NCI-H446 (cell line): Measurements from ENCODE around the gene PRPF18.

ENCODE experiments used
- DNase-seq, 2 experiments: peaks; one replicate each; lab custom pipeline; 2025; lab: John Stamatoyannopoulos, UW

PRPF18 gene

DNA sequence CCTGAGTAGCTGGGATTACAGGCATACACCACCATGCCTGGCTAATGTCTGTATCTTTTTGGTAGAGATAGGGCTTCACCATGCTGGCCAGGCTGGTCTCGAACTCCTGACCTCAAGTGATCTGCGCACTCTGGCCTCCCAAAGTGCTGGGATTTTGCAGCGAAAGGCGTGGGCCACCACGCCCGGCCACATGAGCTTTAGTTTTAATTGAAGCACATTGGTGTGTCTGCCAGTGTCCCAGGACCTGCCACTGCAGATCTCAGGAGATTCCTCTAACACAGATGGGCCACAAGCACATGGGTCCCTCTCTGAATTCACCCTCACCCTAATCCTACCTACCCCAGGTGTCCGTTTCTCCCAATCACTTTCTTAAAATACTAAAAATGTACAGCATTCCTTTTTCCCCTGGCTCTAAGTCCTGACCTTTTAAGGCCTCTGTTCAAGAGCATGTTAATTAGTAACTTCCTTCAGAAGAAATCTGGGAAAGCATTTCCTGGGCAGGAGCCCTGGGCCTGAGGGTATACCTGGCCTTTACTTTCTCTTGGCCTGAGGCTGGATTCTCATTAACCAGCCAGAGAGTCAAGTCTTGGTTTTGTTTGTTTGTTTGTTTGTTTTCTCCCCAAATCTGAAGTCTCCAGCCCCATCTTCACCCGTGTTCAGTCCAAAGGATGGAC is 82.6 kb downstream of the PRPF18 start:
- no peak for DNase-seq

DNA sequence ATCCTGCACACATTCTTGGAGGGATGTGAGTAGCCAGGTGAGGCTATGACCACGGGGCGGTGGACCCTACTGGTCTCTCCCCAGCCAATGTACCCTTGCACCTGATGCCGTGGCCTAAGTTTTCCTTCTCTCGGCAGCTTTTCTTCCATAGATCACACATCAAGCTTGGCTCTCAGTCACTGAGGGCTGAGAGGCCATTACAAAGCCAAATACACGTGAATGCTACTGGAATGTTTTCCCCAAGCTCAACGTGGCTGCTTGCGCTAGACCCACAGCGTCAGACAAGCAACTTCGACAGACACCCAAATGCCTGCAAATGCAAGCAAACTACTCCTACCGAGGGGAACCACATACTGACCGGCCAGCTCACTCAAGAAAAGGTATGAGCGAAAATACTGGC is 83.1 kb downstream of the PRPF18 start:
- DNase-seq = no peak

DNA sequence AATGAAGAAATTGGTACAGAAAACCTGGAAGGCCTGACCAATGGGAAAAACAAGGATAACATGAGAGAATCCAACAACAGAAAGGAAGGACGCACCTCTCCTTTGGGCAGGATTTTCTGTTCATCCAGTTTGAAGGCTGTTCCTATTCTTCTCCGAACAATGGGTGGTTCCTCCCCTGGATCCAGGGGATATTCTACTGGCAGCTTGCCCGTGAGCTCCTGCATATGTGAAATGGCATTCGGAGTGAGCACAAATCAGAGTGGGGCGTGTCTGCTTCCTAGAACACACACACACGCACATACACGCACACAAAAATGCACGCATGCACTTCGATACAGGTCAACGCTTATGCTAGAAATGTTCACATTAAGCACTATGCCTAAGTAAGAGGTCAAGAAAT is 83.5 kb downstream of the PRPF18 start:
- DNase-seq = no peak

DNA sequence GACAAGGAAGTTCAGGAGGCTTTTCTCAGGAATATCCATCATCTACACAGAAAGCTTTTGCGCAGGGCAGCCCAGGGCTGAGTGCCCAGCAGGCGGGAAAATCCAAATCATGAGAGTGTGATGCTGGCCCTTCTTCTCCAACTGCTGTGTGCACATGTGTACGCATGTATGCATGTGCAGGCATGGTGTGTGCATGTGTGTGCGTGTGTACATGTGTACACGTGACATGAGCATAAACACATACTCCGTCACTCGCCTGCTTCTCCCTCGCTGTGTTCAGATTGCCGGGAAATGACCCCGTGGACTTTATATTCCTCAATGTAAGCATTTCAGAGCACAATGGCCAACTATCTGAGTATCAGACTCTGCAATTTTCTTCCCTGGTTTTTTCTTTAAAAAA is 85.1 kb downstream of the PRPF18 start:
- DNase-seq = no peak

DNA sequence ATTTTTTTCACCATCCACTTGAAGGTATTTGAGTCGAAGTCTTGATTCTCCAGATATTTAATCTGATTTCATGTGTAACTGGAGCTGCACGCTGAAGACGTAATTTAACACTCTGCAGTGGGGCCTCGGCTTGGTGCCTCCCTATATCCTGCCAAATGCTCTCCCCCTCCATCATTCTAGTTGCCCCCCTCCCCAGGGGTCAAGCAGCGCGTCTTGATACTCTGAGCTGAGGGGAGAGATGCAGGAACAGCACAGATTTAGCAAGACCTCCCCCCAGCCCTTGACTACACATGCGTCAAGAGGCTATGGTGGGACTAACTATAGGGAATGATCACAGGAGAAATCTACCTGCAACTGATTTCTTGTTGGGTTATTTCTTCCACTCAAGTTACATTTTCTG is 85.8 kb downstream of the PRPF18 start:
- DNase-seq = no peak

DNA sequence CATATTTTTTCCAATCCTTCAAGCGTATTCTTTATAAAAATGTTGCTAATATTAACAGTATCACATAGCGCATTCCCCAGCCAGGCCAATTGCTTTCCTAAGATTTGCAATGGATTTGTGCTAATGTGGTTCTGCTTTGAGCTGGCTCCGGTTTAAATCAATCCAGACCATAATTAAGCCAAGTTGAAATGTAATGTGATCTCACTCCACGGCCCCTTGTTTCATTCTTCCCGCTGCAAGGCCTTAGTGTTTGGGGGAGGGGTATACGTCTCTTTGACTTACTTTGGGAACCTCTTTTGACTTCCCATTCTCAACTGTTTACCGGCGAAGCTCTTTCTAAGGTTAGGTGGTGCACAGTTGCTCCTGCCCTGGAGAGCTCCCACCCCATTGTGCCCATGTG is 86.4 kb downstream of the PRPF18 start:
- DNase-seq = no peak

DNA sequence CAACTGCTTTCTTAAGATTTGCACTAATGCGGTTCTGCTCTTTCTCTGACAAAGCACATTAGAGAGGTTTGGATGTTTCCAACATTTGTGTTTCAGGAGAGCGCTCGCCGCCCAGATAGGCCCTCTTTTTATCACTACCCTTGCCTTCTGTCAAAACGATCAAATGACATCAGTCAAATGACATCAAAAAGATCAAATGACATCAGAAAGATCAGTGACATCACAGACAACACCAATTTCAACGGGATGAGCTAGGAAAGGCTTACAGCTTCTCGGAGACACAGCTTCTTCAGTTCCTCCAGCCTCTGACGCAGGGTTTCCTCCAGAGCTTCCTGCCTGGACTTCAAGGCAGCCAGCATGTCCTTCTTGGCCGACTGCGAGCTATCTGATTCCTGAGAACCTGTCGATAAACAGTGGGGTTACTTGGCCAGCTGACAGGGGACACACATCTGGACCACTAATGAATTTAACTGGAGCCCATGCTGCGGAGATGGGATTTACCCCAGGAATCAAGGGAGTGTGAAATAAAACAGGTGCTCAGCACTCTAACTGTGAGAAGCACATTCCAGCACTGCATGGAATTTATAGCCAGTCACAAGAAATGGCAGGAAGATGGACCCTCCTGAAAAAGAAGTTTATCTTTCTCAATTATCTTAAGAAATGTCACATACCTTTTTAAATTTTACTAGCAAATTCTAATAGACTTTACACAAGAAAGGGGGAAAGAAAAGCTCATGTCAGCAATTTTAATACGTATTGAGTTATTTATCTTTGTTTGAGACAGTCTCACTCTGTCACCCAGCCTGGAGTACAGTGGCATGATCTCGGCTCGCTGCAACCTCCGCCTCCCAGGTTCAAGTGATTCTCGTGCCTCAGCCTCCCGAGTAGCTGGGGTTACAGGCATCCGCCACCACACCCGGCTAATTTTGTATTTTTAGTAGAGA is 88.2 kb downstream of the PRPF18 start:
- DNase-seq = no peak

DNA sequence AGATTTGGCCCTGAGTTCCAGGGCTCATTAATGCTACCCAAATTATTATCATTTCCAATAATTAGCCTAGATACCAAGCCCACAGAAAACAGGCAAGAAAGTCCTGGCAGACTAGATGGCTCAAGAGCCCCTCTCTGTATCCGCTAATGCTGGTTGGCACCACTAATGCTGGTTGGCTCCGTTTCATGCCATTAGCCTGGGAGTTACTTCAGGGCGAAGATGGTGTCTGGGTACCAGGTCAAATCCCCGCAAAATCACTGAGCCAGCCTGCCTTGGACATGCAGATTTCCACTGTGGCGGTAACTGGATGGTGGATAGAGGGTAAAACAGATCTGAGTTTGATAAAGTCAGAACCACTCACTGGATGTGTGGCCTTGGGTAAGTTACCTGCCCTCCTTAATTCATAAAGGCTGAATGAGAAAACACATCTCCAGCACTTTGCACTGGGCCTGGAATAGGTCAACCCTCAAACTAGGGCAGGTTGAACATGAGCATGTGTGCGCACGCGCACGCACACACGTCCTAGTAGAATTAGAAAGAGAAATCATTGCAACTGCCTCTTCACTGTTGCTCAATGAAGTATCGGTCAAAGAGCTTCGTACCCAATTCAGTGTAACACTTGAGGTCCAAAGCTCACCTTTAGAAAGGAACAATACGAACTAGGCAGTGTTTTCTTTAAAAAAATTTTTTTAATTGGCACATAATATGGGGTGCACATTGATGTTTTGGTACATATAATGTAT is 91.5 kb downstream of the PRPF18 start:
- no peak for DNase-seq
